ENCODE measurements around the gene MAP3K8. TPM values are rescaled to one million over a fixed set of nuclear protein-coding genes. Genes with fewer than 3 reads are reported as not detected.

Gene MAP3K8
- polyA plus RNA-seq, 3 donors, result 54.5 to 206 (median 59.2) TPM

- H2AFZ ChIP-seq (ENCODE audit: insufficient read depth, low read depth, low read length, poor library complexity, severe bottlenecking), result no peak overlapping the region
- H3K9me3 ChIP-seq (replicated peaks in 1 of 2; ENCODE audit: control insufficient read depth in 1 of 2, insufficient read depth in 1 of 2, low read length in 2 of 2), result no peaks in the 10 kb centered on the region
- no peak overlapping the region for H3K4me3 ChIP-seq (replicated peaks in 1 of 3; ENCODE audit: low read depth in 2 of 3, low read length in 3 of 3)
- H3K27me3 Mint-ChIP-seq (ENCODE audit: low read depth in 3 of 3), result peaks cover 0 to 3% (median 2%) of the 10 kb centered on the region in 3 donors
- H3K9ac ChIP-seq (ENCODE audit: insufficient read depth, low read length, poor library complexity, severe bottlenecking), result no peak overlapping the region
- no peaks in the 10 kb centered on the region for H3K36me3 ChIP-seq (replicated peaks in 1 of 2; ENCODE audit: control insufficient read depth in 1 of 2, insufficient read depth in 2 of 2, low read length in 2 of 2)
- no peak overlapping the region for H3K27ac Mint-ChIP-seq
- WGBS (ENCODE audit: insufficient coverage), result no CpG with 5 or more reads among the region's 7 CpGs
- no peaks in the 10 kb centered on the region for H3K36me3 Mint-ChIP-seq
- no peaks in the 10 kb centered on the region for H4K20me1 ChIP-seq (ENCODE audit: insufficient read depth, low read length)
- H3K4me3 Mint-ChIP-seq, result no peak overlapping the region
- no peak overlapping the region for H3K27ac ChIP-seq (ENCODE audit: low read depth in 1 of 2, low read length in 2 of 2)
- no peak overlapping the region for H3K4me2 ChIP-seq (replicated peaks; ENCODE audit: extremely low read depth, low read length, poor library complexity, severe bottlenecking)
- H3K79me2 ChIP-seq (ENCODE audit: insufficient read depth, low read length), result no peaks in the 10 kb centered on the region
- no peaks in the 10 kb centered on the region for H3K9me3 Mint-ChIP-seq
- H3K27me3 ChIP-seq (ENCODE audit: control insufficient read depth in 2 of 2, insufficient read depth in 2 of 2, low read length in 2 of 2), result no peaks in the 10 kb centered on the region
- TF ChIP-seq CTCF (IDR thresholded peaks at IDR 0.05), result no peak
- intact Hi-C loops (cut with micrococcal nuclease), result loop anchor here in 1 of 2 donors (5.0 kb wide), 2 partner anchors 141 to 251 kb away; no protein-coding TSS in a partner anchor
- DNase-seq, result no peak
- H3K4me1 Mint-ChIP-seq, result peaks cover 25% of the 10 kb centered on the region
- peaks cover 14 to 17% of the 10 kb centered on the region in 2 donors for H3K4me1 ChIP-seq (ENCODE audit: control insufficient read depth in 1 of 2, insufficient read depth in 2 of 2, low read length in 2 of 2)
Measured at GRCh38 chr10:30391266-30391665, 42.7 kb upstream of the MAP3K8 start.

- Mint-ChIP-seq H3K27ac (peak overlapping the region in 4 of 7 donors; percentile 3 to 62 (median 40)), H3K4me3 (peak overlapping the region; percentile 11 to 86), H3K36me3 (no peaks in the 10 kb centered on the region), H3K27me3 (ENCODE audit: low read depth in 3 of 3) (peaks cover 0 to 3% (median 2%) of the 10 kb centered on the region in 3 donors), H3K4me1 (peaks cover 26% of the 10 kb centered on the region), H3K9me3 (no peaks in the 10 kb centered on the region)
- Histone ChIP-seq H3K4me3 (replicated peaks in 1 of 3; ENCODE audit: low read depth in 2 of 3, low read length in 3 of 3) (peak overlapping the region in 1 of 3 experiments; percentile 46), H3K27me3 (ENCODE audit: control insufficient read depth in 2 of 2, insufficient read depth in 2 of 2, low read length in 2 of 2) (no peaks in the 10 kb centered on the region), H3K4me1 (ENCODE audit: control insufficient read depth in 1 of 2, insufficient read depth in 2 of 2, low read length in 2 of 2) (peaks cover 28 to 30% of the 10 kb centered on the region in 2 donors), H3K79me2 (ENCODE audit: insufficient read depth, low read length) (no peaks in the 10 kb centered on the region), H3K4me2 (replicated peaks; ENCODE audit: extremely low read depth, low read length, poor library complexity, severe bottlenecking) (peak overlapping the region; percentile 68), H3K36me3 (replicated peaks in 1 of 2; ENCODE audit: control insufficient read depth in 1 of 2, insufficient read depth in 2 of 2, low read length in 2 of 2) (no peaks in the 10 kb centered on the region), H3K27ac (ENCODE audit: low read depth in 1 of 2, low read length in 2 of 2) (no peak overlapping the region), H2AFZ (ENCODE audit: insufficient read depth, low read depth, low read length, poor library complexity, severe bottlenecking) (peak overlapping the region; percentile 37), H4K20me1 (ENCODE audit: insufficient read depth, low read length) (no peaks in the 10 kb centered on the region), H3K9ac (ENCODE audit: insufficient read depth, low read length, poor library complexity, severe bottlenecking) (no peak overlapping the region), H3K9me3 (replicated peaks in 1 of 2; ENCODE audit: control insufficient read depth in 1 of 2, insufficient read depth in 1 of 2, low read length in 2 of 2) (no peaks in the 10 kb centered on the region)
- WGBS (ENCODE audit: insufficient coverage), result 6% methylated on average over 15 of the region's 17 CpGs
- intact Hi-C loops (cut with micrococcal nuclease), result loop anchor here (2.0 to 5.0 kb wide), 3 partner anchors 140 to 250 kb away; no protein-coding TSS in a partner anchor
- TF ChIP-seq CTCF (IDR thresholded peaks at IDR 0.05), result peak; percentile 94
- peak; percentile 62 to 79 (median 76) for DNase-seq
Measured at GRCh38 chr10:30392564-30392990, 41.4 kb upstream of the MAP3K8 start.

Measured in CD14-positive monocyte (primary cell).